Renal cortex interstitium (tissue), 11 donors: ENCODE measurements around the gene EPS8L3. TPM values are rescaled to one million over a fixed set of nuclear protein-coding genes. Genes with fewer than 3 reads are reported as not detected.
"Not testable (repeated sequence)": the region's sequence is repeated elsewhere in the genome, so short reads cannot be mapped to it uniquely, and the experiment has no call there.

Source experiments
- DNase-seq, 11 donors: peaks; one replicate each; pipeline ENCODE4 v3.0.0-alpha.2; 2013; ENCODE audit warnings: low read depth in 9 of 11, low spot score in 4 of 11; ENCODE audit errors: extremely low read depth in 1 of 11
- polyA plus RNA-seq, 3 donors: library from polyadenylated mRNA; unstranded; fragments of 120-200 nt; gene quantifications; one replicate each; pipeline ENCODE4 v1.2.1, GENCODE V29; 2013; ENCODE audit not compliant: insufficient read length in 3 of 3

The EPS8L3 gene
- polyA plus RNA-seq, 3 donors, result 0.52 to 1.7 (median 0.62) TPM

DNA sequence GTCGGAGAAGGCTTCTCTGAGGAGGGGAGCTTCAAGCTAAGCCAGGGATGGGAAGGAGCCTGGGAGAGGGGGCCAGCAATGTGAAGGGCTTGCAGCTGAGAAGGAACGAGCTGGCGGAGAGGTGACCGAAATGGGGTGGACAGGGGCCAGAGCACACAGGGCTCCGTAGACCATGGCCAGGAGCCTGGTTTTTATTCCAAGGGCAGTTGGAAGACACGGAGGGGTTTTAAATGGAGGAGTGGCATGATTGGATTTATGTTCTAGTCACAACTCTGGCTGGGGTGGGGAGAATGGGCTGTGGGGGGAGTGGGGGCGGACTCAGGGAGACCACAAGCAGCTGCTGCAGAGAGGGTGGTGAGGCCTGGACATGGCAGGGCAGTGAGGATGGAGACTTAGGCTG, 5.1 kb upstream of the EPS8L3 start:
- DNase-seq, result no peak

DNA sequence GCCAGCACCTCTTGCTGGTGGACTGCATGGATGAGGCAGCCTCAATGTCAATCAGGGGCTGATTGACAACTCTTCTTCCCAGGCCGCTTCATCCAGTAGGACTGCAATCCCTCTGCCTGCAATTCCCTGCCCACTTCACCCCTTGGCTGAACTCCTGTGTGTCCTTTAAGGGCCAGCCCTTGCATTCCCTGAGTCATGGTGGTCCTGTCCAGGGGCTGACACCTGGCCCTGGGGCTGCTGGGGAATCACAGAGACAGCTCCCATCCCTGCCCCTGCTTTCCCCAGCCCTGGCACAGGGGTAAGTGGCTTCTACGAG, 4.6 kb upstream of the EPS8L3 start:
- DNase-seq, result no peak

DNA sequence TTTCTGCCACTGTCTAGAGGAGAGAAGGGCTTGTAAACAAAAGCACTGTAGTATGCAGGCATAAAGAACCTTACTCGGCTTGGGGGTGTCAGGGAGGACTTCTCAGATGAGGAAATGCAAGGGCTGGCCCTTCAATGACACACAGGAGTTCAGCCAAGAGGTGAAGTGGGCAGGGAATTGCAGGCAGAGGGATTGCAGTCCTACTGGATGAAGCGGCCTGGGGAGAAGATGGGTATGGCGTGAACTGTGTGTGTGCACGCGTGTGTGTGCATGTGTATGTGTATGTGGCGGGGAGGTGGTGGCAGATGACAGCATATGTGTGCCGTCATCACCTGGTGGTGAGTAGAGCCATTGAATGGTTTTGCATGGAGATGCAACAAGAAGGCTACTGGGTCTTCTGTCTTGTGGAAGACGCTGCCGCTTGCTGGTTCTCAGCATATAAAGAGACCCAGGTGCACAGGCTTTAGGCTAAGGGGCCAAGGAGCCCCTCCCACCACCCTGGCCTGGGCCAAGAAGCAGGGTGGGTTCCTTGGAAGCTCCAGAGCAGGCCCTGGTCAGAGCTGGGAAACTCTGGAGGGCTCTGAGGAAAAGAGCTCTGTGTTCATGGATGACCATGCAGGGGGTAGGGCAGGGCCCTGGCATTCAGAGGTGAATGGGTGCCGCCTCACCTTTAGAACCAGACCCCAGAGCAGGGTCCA, 4.1 kb upstream of the EPS8L3 start:
- no peak for DNase-seq

DNA sequence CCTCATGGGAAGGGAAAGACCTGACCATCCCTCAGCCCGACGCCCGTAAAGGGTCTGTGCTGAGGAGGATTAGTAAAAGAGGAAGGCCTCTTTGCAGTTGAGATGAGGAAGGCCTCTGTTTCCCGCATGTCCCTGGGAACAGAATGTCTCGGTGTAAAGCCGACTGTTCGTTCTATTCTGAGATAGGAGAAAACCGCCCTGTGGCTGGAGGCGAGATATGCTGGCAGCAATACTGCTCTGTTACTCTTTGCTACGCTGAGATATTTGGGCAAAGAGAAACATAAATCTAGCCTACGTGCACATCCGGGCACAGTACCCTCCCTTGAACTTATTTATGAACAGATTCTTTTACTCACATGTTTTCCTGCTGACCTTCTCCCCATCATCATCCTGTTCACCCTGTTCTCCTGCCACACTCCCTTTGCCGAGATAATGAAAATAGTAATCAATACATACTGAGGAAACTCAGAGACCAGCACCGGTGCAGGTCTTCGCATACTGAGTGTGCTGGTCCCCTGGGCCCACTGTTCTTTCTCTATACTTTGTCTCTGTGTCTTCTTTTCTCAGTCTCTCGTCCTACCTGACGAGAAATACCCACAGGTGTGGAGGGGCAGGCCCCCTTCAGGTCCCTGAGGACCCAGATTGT, 3.4 kb upstream of the EPS8L3 start:
- DNase-seq, result not testable (repeated sequence)

DNA sequence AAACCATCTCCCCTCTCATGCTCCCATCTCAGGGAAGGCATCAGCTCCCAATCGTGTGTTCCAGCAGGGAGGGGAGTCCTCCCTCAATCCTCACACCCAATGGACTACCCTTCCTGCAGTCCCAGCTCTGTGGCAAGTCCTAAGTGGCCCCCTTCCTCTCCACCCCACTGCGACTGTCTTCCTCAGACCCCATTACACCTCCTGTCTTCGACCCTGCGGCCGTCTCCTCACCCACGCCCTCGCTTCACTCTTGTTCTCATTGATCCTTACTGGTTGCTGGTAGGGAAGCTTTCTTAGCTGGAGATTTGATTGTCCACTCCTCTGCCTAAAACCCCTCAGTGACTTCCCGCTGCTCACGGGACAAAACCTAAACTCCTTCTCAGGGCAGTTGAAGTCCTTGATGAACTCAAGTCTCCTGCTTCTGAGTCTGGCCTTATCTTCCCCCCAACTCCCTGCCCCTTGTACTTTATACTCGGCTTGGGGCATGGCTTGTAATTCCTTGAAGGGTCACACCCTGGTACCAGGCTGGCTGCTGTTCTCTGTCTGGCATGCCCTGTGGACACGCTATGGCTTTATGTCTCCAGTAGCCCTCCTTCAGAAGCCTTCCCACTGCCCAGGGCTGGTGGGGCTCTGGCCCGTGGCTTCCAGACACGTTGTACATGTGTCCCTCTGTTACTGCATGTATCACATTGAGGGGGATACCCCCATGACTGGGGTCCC, 2.3 kb upstream of the EPS8L3 start:
- DNase-seq, result no peak

DNA sequence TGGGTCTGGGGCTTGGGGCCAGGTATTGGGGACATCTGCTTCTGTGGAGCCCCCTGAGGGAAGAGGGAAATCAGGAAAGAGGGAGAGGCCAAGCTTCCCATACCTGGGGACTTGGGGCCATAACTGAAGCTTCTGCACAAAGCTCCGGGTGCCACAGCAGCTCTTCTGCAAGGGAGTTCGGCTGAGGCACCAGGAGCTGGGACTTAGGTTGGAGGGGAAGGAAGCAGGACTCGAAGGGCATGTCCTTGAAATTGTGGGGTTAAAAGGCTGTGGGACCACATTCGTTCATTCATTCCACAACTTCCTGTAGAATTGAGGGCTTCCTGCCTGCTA, 1.7 kb upstream of the EPS8L3 start:
- no peak for DNase-seq

DNA sequence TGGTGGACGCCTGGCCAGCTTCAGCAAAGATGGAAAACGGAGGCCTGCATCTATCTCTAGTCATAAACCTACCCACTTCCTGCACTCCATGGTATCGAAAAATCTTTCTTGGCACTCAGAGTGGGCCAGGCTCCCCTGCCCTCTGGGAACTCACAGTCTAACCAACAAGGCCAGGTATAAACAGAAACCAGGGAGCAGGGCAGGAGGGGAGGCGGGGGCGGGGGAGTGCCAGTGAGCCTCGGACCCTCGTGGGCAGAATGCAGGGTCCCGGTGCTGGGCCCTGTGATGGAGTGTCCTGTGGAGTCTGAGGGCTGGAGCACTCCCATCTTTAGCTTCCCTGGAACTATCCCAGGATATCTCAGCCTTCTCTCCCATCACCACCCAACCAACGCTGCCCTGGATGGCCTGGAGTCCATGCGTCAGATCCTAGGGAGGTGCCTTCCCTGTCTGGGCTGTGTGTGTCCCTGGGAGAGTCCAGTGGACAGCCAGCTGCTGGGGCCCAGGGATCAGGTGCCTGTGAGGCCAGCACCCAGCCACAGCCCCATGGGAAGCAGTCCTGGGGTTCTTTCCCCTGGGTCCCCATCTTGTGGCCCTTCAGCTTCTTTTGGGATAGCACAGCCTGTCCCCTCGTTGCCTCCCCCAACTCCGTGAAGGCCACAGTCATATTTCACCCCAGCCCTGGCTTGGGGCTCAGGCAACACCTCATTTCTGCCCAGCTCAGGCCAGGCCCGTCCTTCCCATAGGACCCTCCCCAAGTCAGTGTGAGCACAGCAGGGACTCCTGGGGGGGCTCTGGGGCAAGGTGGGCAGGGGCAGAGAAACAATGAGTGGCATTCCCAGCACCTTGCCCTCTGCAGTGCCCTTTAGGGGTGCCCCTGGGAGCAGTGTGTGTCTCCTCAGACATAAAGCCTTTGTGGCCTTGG, 1.1 kb upstream of the EPS8L3 start:
- DNase-seq, result no peak

DNA sequence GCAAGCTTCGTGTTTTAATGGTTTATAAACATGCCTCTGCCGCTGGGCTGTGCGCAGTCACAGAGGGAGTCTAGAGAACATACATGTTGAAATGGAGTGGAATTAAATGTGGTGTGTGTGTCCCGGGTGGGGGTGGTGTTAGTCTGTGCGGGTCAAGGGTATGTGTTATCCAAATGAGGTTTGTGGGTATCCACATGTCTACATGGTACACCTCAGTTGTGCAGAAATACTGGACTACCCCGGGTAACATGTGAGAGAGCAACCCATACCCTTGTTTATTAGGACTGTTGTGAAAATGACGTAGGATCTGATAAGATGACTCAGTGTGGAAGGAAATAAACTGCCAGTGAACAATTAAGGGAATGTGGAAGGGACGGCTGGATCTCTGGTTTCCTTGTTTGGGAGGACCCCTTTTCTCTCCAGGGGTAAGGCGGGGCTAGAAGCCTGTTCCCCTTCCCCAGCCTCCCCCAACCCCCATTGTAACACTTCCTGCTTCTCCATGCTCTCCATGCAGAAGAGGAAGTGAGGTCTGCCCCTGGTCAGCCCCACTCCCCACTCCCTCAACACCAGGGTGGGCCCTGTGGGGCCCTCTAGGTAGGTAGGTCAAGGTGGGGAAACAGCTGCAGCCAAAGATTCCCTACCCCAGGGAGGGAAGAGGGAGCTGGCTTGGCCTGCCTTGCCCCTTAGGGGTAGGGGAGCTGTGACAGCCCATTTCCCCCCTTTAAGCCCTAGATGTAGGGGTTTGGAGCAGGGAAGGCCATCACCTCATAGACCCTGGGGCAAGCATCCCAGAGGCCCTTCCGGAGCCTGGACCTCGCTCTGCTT, 690 bp downstream of the EPS8L3 start:
- DNase-seq, result peak in 2 of 11 donors; percentile 30 to 35

DNA sequence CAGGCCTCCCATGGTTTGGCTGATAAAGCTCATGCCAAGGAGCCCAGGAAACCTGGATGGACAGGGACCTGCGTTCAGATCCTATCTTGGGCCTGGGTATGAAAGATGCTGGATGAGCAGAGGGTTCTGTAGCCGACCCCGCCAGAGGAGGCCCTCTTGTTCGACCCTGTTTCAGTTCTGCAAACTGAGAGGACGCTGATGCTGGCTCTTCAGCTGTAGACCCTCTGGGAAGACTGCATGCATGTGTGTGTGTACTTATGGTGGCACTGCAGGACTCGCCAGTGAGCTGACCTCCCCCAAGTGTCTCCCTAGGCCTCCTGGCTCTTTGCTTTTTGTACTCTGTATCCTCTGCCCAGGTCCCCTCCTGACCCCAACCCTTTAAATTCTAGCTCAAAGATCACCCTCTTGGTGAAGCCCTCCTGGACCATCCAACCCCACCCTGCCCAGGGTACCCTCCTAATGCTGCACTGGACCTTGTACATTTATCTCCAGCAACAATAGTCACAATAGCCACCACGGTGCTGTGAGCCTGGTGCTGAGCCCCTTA, 1.6 kb downstream of the EPS8L3 start:
- no peak for DNase-seq

DNA sequence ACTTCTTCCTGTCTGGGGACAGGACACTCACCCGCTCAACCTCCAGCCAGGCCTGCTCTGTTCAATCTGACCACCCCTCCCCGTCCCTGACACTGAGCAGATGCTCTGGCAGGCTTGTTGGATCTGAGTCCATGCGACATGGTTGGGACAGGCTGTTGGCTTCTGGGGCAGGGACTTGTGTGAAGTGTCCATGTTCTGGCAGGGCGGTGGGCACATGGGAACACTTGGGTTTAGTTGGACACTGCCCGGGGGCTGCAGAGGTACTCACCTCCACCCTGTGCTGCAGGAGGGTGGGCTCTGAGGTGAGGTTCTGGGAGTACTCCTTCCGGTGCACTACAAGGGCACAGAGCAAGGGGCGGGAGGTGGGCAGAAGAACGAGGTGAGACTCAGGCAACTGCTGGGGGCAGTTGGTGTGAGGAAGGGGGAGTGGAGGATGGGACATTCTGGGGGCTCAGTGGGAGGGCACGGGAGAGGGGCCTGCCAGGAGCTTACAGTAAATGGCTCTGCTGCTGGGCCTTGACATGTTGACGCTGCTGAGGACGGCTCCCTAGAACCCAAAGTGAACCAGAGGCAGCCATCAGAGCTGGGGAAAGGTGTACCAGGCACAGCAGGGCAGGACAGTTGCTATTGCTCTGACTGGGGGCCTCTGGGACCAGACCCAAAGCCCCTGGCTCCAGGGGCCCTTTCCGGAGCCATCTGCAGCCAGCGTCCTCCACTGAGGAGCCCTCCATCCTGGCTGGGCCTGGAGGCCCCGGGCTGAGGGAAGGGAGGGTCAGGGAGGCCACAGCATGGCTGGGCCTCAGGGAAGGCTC, 2.3 kb downstream of the EPS8L3 start:
- peak in 1 of 11 donors; percentile 34 for DNase-seq

DNA sequence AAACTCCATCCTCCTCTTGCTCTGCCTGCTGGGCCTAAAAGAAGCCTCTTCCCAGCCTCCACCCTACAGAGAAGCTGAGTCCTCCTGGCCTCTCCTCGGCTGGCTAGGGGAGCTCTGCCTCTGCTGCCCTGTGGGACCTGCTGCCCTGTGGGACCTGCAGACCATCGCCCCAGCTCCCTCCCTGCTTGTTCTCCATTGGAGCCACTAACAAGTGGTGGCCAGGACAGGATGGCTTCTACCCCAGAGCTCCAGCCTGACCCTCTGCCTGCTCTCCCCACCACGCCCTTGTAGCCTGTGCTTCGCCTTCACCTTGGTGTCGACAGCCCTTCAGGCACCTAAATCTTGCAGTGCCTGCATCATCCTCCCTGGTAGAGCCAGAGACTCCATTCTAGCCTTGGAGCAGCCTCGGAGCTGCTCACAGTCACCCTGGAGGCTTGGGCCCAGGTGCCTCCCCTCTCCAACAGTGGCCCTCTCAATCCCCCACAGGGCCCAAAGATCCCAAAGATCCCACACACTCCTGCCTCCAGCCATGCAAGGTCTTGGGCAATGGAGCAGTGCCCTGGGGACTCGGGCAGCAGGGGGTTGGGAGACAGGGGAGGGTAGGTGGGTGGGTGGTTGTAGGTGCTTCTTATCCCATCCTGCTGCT, 3.0 kb downstream of the EPS8L3 start:
- no peak for DNase-seq

DNA sequence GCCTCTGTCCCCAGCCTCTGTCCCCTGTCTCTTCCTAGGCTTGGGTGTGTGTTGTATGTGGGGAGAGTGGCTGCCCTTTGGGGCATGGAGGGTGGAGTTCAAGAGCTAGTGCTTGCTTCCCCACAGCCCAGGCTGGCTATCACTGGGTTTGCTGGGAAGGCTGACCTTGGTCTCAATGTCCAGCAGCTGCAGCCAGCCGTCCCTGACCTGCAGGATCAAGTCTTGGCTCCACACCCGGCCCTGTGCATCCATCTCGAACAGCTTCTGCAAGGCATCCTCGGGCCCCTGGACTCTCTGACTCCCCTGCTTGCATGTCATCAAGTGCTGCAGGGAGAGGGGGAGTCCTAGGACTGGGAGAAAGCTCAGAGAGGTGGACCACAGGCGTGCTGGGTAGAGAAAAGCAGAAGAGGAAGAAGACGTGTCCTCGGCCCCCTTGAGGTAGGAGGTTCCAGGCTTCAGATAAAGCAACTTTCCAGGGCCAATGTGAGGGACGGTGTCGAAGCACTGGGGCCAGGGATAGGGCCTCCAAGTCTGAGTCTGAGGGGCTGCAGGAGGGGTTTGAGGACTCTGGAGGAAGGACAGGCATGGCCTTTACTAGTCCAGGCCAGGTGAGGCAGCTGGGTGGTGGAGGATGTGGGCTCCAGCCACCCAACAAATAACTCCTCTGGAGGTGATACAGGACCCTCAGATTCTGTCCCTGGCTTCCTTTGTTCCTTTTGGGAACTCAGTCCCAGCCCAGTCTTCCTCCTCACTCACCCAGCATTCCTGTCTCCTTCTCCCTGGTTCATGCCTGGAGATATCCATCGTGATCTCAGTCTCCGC, 4.0 kb downstream of the EPS8L3 start:
- no peak for DNase-seq

DNA sequence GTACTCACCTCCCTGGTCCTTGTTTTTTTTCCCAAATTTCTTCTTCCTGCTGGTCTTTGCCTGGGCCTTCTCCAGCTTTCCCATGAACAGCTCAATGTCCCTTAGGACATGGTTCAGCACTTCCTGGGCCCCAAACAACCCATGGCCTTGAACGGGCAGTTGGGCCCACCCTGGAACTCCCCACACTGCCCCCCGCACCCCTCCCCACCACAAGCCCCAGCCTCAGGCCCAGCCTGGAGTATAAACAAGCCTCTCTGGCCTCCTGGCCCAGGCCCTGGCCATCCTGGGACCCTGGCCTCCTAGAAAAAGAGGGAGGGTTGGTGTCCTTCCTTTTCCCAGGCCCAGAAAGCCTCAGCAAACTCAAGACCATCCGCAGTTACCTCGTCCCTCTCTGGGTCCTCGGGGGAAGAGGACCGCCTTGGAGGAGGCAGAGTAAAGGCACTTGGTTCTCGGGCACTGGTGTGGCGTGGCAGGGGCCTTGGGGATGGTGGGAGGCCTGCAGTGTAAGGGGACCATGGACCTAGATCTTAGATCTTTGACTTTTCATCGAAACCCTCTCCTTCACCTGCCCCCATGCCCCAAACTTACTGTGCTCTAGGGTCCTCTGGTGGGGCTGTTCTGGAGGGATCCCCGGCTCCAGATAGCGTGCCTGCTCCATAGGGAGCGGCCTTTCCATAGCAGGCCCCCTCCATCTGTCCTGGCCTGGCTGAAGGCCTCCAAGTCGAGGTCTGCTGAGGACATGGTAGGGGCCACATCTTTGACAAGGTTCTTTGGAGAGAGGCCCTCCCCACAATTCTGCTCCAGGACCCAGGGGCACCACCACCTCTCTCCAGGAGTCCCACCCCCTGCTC, 5.6 kb downstream of the EPS8L3 start:
- no peak for DNase-seq

DNA sequence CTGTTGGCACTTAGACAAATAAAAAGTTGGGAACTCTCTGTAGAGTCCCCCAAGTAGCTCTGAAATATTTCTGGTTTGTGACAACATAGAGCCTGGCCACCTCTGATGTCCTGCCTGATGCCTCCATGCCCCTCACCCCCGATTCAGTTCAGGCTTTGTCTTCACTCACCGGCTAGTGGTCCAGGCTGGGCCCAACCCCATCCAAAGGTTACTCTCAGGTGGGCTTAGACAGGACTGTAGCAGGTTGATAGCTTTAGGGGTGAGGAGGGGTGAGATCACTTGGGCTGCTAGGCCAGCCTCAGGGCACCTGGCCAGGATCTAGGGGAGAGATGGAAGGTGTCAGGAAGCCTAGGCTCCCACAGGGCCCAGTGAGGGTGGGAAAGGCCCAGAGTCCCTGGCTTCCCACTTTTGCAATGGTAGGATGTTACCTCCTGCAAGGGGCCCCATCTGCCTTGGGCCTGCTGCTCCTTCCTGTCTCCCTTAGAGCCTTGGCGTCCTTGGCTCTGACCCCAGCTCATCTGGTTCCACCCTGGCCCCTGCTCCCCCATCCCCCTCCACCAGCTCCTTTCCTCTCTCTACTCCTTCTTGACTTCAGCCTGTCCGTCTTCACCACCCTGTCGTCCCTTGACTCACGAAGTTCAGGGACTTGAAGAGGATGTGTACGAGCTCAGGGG, 6.7 kb downstream of the EPS8L3 start:
- DNase-seq, result no peak

DNA sequence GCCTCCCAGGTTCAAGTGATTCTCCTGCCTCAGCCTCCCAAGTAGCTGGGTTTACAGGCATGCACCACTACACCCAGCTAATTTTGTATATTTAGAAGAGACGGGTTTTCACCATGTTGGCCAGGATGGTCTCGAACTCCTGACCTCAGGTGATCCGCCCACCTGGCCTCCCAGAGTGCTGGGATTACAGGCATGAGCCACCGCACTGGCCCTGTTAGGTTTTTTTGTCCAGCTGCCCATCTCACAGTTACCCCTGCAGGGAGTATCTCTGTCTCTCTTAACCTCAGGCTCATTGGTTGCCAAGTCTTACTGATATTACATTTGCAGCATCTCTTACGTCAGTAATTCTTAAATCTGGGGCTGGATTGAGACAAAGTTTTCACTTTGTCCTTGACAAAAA, 7.4 kb downstream of the EPS8L3 start:
- DNase-seq, result not testable (repeated sequence)
